Liver (tissue), 3 donors: ENCODE data around the gene ULBP1.

Experiments used
- CTCF ChIP-seq: fragments of 150-350 bp; IDR thresholded peaks from 2 replicates; pipeline ENCODE4 v1.5.1; 2017; ENCODE audit warnings: improper control_type of control experiment, low read depth, low read length; ENCODE audit not compliant: missing input control
- GABPA ChIP-seq, 2 donors: IDR thresholded peaks in 1 of 2; conservative IDR thresholded peaks in 1 of 2; 2 replicates each; pipeline ENCODE4 v1.6.1; 2016; ENCODE audit warnings: antibody characterized with exemption in 2 of 2, mild to moderate bottlenecking in 1 of 2, moderate library complexity in 1 of 2
- JUND ChIP-seq, 2 donors: IDR thresholded peaks; 2 replicates each; pipeline ENCODE4 v1.6.1; 2016; ENCODE audit warnings: antibody characterized with exemption in 2 of 2
- RAD21 ChIP-seq, 2 donors: IDR thresholded peaks; 2 replicates each; pipeline ENCODE4 v1.6.1; 2016; ENCODE audit warnings: antibody characterized with exemption in 2 of 2, mild to moderate bottlenecking in 2 of 2
- RXRA ChIP-seq, 2 donors: IDR thresholded peaks; 2 replicates each; pipeline ENCODE4 v1.6.1; 2017 to 2018; ENCODE audit warnings: antibody characterized with exemption in 2 of 2, mild to moderate bottlenecking in 1 of 2
- TAF1 ChIP-seq: conservative IDR thresholded peaks from 2 replicates; pipeline ENCODE4 v1.6.1; 2016; ENCODE audit warnings: antibody characterized with exemption, mild to moderate bottlenecking
- TF ChIP-seq, protein P1 (sequence below): IDR thresholded peaks from 2 replicates; pipeline ENCODE4 v1.6.1; 2016; ENCODE audit warnings: antibody characterized with exemption
- donor health status: healthy.
- donor health status: healthy.

DNA sequence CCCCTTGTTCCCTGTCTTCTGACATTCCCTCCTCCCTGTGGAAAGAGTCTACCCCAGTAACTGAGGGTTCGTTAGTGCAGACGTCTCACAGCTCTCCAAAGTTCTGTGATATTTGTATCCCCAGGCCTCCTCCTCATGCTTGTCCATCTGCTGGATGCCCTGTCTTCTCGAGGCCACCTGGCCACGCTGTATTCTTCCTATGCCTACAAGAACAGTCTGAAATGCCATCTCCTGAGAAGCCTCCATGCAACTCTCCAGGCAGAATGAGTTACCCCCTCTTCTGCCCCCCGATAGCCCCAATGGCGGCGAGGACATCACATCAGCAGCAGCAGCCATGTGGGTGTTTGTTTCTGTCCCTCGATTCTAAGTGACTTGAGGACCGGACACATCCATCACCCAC, 12.6 kb upstream of the ULBP1 start:
- TF ChIP-seq CTCF: no peak
- TF ChIP-seq, protein P1, sequence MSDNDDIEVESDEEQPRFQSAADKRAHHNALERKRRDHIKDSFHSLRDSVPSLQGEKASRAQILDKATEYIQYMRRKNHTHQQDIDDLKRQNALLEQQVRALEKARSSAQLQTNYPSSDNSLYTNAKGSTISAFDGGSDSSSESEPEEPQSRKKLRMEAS: no peak
- no peak for TF ChIP-seq TAF1
- TF ChIP-seq RXRA (IDR thresholded peaks at IDR 0.05): no peak
- TF ChIP-seq JUND (IDR thresholded peaks at IDR 0.05): no peak
- no peak for TF ChIP-seq GABPA (IDR thresholded peaks at IDR 0.05 in 1 of 2, conservative IDR thresholded peaks at IDR 0.05 in 1 of 2)
- no peak for TF ChIP-seq RAD21 (IDR thresholded peaks at IDR 0.05)
